CMK (cell line): ENCODE data around the gene FBRSL1.

Experiments used
- DNase-seq: peaks from one replicate; pipeline ENCODE4 v3.0.0-alpha.2; 2010; ENCODE audit warnings: low read depth

The FBRSL1 gene

DNA sequence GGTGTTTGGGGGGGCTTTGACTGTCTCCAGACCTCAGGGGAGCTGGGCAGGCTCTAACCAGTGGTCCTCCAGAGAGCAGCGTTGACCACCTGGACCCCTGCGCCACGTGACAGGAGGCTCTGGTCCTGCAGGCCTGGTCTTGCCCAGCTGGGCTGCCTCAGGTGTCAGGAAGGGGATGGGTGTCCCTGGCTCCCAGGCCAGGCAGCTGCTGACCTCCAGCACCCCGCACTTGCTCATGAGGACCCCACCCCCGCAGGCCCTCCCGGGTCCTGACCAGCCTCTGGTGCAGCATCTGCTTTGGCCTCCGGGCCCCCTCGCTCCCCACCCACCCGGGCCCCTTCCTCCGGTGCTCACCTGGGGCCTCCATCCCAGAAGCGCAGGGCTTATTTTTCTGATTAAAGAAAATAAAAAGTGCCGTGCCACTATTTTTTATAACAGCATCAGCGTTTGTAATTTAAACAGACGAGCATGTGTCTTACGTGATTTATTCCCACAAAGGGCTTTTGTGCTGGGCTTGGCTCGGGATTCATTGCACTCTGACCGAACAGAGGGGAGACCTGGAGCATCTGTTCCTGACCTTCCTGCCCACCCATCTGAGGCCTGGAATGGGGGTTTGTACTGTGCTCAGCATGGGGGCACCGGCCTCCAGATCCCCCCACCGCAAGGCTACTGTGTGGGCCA lies 21.7 kb downstream of the FBRSL1 start:
- DNase-seq = no peak

DNA sequence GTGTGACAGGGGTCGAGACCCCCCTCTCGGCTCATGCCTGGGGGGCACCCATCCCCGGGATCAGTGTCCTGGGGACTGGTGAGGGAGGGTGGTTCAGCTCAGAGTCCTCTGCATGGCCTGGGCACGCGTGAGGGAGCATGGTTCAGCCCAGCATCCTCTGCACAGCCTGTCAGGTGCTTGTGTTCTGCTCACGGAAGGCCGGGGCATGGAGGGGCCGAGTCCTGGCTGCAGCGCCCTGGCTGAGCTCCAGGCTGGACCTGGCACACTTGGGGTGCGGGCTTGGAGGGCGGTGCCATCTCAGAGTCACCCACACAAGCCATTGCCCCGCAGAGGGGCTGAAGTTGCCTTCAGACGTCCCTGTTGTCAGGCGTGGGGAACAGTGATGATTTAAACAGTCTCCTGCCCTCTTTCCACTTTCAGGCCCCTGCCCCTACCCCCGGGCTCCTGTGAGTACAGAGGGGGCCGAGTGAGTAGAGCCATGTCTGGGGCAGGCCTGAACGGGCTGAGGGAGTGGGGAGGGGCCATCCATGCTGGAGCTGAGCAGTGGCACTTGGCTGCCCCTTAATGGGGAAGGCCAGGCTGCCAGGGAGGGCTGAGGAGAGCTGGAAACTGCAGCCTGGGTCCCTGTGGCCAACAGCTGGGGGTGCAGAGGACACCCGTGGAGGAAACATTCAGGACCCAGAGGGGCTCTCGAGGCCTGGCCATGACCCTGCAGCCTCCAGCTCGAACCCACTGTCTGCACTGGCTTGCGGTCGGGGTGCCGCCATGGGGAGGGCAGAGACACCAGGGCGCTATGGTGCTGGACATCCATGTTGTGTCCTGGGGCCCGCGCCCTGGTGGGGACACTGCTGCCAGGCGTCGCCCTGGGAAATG lies 22.5 kb downstream of the FBRSL1 start:
- DNase-seq = no peak

DNA sequence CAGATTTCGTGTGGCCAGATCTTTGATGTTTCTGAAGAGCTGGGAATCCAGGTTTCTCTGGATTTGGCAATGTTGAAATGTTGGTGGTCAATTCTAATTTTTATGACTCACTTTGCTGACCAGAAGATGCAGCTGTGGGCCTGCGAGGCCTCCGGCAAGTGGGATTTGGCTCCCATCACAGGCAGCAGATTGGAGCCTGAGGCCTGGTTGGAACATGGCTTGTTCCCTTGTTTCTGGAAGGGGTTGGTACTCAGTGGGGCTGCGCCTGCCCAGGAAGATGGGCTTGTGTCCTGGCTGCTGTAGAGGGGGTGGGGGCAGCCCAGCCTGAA lies 23.1 kb downstream of the FBRSL1 start:
- DNase-seq = no peak

DNA sequence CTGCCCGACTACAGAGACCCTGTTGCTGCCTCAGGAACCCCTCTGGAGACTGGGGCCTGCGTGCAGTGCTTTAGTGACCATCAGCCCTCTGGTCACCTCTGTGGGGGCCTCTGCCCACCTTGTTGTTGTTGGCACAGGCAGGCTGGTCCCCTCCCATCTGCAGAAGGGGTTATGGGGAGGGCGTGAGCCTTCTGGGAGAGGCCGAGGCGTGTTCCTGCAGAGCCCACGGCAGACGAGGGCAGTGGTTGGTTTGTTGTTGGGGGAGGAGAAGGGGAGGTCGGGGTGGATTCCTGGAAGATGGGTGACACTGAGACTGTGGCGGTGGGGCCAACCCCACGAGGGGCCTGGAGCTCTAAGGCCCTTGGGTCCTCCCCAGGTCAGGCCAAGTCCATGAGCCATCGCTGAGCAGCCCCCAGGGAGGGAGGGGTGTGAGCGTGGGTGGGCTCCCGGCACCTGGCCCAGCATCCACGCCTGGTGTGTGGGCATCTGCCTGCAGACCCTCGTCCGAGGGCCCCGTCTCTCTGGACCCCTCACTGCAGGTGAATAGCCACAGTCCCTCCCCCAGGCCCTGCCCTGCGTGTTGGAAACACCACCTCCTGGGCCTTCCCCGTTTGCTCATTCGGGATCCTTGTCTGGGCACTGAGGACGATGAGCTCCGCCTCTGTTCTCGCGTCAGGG lies 23.6 kb downstream of the FBRSL1 start:
- DNase-seq = no peak

DNA sequence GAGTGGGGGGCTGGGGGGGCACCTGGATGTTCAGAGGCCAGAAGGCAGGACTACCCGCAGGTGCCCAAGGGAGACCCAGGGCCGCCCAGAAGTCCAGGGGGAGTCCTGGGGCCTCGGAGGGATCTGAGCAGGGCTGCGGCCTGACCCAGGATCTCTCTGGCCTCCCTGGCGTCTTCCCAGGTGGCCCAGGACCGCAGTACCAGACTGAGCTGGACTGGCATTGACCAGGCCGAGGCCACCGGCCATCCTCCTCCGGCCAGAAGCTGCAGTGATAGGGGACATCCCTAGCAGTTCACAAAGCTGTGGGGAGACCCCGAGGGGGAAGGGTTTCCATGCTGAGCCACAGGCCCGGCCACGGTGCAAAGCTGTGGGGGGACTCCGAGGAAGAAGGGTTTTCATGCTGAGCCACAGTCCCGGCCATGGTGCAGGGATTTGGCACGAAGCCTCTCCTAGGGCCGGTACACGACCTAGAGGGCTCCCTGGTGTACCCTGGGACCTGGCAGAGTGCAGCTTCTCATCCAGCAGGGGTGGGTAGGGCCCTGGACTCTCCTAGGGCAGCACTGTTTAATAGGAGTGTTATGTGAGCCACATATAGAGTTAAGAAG lies 24.4 kb downstream of the FBRSL1 start:
- DNase-seq = no peak

DNA sequence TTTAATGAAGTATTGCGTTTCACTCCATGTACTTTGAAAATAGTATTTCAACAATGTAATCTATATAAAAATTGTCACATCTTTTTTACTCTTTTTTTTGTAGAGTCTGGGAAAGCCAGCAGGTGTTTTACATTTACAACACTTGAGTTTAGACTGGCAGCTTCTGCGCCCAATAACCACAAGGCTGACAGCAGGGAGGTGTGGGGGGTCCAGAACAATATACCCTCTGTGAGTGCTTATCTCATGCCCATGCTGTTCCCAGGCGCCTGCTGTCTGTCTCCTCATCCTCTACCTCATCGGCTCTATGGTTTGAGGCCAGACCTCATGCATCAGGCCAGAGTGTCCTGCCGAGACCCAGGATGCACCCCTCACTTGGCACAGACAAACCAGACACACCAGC lies 24.9 kb downstream of the FBRSL1 start:
- no peak for DNase-seq

DNA sequence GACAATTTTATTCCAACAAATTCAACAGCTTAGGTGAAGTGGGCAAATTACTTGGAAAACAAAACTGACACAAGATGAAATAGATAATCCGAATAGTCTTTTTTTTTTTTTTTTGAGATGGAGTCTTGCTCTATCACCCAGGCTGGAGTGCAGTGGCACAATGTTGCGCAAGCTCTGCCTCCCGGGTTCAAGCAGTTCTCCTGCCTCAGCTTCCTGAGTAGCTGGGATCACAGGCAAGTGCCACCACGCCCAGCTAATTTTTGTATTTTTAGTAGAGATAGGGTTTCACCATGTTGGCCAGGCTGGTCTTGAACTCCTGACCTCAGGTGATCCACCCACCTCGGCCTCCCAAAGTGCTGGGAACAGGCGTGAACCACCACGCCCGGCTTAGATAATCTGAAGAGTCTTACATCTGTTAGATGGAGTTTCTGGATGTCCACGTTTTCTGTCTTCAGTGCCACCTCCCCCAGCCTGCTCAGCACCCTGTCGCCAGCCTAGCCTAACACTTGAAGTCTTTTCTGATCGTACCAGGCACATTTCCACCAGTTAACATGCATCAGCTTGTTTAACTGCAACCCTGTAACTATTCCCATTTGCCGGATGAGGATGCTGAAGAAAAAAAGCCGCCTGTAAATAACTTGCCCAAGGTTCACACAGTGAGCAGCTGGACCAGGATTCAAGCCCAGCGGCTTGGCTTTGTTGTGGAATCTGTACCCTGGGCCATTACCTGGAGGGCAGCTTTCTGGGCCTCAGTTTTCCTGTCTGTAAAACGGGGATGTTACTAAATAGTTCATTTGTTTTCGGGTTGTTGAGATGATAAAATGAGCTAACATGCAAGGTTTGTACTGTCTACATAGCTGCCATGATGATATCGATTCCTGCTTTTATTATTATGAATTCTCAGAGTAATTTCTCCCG lies 26.4 kb downstream of the FBRSL1 start:
- no peak for DNase-seq

DNA sequence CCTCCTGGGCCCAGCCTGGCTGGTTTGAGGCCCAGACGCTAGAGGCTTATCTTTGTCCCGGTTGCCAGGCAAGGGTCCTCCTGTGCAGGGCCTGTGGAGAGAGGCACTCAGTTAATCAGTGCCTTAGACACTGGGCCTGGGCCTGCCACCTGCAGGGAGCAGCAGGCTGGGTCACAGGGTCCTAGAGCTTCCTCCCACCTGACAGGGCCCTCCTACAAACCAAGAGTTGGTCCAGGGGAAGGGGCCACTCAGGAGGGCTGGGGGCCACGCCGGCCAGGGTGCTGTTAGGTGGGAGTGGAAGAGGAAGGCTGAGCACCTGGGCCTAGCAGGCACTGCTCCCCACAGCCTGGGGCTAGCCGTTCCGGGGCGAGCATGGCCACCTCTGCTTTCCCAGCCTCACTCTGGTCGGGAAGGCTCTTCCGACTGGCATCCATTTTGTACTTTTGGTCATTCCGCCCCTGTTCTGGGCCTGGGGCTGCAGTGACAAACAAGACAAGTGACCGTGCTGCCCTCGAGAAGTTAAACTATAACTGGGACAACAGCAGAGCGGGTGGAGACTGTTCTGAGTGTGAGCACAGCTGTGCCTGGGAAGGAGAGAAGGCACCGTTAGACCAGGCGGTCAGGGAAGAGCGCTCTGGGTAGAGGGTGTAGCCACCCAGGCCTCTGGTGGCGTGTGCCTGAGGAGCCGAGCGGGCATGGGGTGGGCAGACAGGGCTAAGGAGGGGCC lies 27.2 kb downstream of the FBRSL1 start:
- no peak for DNase-seq

DNA sequence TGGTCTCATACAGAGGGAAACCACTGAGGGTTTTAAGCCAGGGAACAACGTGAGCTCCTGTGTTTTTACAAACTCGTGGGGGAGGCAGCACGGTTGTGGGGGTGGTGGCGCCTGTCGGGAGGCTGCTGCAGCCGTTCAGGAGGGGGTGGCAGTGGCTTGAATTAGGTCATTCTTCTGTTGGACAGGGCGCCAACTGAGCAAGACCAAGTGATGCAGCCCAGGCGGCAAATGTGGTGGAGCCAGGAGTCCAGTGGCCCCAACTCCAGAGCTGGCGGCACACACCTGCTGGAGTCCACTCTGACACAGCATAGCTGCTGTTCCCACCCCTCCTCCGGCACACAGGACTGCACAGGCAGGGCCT lies 27.8 kb downstream of the FBRSL1 start:
- DNase-seq = no peak

DNA sequence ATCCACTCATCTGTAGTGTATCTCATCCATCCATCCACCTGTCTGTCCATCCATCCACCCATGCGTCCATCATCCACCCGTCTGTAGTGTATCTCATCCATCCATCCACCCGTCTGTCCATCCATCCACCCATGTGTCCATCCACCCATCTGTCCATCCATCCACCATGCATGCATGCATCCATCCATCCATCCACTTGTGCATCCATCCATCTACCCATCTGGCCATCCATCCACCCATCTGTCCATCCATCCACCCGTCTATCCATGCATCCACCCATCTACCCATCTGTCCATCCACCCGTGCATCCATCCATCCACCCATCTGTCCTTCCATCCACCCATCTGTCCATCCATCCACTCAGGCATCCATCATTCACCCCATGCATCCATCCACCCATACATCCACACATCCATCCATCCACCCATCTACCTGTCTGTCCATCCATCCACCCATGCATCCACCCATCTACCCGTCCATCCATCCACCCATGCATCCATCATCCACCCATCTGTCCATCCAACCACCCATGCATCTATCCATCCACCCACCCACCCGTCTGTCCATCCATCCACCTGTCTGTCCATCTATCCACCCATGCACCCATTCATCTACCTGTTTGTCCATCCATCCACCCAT lies 28.5 kb downstream of the FBRSL1 start:
- no peak for DNase-seq

DNA sequence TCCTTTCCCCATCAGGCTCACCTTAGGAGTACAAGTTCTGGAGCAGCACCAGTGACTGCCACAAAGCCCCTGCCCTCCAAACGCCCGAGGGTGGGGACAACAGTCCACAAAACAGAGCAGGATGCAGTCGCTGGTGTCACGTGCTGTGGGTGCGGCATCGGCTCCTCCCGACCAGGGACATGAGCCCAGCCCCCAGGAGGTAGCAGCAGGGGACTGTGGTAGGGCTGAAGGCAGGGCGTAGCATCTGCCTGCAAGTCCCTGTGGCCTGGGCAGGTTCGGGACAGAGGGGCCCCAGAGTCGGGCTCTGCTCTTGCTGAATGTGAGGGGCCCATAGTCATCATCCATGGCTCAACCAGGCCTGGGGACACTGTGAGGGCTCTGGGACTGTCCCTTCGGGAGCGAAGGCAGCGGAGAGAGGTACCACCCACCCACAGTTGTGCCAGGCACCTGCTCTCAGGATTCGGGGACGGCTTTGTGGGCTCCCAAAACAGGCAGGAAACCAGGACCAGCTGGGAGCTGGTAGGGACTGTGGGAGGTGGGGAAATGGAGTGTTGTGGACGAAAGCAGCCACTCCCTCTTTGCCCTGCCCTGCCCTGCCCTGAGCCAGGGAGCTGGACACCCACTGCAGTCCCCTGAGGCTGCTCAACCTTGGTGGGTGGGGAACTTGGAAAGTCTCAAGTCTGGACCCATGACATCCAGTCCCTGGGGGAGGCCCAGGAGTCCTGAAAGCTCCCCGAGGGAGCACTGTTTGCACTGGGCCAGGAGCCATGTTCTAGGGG lies 30.7 kb downstream of the FBRSL1 start:
- DNase-seq = no peak

DNA sequence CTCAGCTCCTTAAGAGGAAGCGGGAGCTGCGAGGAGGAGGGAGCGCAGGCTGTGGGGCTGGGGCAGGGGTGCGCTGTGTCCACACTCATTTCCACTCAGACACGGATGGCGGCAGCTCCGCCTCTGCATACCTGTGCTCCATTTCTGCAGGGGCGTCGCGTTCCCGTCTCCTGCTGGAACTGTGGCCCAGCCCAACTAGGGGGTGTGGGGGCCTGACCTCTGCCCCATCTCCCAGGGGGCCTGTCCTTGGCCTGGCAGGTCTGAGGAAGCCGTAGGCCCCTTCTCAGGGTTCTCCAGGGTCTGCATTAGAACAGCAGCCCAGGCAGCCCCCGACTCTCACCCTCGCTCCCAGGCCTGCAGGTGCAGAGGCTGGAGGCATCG lies 31.2 kb downstream of the FBRSL1 start:
- no peak for DNase-seq

DNA sequence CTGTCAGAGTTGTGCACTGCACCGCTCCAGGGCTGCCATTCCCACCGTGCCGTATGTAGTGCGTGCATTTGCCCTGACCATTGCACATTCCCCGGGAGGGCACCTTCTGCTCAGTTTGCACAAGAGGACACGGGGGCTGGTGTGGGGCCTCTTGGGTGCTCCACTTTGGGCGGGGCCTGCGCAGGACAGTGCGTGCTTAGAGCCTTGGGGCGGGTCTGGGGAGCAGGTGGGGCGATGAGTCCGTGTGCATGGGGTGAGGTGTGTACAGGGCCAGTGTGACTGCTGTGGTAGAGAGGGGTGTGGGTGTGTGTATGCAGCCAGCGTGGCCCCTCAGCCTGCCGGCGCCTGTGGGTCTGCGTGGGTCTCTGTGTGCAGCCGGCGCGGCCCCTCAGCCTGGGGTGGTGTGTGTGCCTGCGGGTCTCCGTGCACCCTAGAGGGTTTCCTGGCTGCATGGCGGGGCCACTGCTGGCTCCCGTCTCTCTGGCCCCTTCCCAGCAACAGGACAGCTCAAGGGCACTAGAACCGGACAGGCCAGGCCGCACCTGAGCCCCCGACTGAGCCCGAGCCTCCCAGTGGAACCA lies 31.9 kb downstream of the FBRSL1 start:
- no peak for DNase-seq

DNA sequence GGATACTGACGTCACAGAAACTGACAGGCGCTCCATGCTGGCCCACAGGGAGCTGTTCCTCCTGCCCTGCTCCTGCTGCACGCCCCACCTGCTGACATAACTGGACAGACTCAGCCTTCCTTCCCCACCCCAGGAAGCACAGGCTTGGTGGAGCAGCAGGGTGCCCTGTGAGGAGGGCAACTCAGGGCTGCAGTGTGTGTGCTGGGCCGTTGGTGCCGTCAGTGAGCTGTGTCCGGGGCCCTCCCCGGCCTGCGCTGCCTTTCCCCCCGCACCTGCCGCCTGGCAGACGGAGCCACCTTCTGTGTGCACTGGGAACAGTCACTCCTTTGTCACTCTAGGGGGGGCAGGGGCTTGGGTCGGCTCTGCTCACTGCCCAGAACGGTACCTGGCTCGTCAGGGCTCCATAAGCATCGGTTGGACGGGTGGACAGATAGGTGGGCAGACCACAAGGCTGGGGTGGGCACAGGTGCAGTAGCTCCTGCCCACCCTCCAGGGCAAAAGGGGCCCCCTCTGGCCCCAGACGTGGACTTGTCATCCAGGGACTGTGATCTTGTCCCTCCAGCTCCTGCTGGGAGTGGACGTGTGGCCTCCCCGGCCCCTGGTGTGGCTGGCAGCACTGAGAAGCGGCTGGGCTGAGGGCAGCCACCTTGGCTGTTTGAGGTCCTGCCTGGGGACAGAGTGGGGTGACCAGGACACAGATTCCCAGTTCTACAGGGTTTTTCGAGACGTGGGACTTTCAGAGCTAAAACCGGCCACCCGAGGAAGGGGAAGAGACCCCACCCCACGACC lies 32.8 kb downstream of the FBRSL1 start:
- DNase-seq = no peak

DNA sequence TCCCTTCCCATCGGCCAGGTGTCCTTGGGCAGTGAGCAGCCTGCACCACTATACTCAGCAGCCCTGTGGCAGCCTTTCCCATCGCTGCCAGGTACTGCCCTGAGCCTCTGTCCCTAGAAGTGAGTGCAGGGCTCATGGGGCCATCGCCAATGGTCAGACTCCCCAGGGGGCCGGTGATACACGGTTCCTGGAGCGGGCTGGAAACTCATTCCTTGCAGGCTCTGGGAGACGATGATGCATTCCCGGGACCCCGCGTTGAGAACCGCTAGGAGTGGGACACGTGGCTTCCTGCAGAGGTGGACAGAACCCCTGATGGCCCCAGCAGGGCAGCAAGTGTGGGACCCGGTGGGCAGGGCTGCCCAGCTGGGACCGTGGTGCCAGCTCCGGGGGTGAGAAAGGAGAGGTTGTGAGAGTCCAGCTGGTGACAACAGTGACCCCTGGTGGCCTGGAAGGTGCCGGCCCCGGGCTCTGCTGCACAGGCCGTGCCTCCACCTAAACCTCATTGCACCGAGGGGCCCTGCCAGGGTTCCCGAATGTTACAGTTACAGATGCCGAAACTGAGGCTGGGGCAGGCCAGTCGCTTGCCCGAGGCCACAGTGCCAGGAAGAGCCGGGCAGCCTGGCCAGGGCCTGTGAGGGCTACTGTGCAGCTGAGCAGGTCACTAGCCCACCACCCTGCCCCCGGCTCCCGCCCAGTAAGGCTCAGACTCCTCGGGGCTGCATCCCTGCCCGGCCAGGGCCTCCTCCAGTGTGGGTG lies 33.8 kb downstream of the FBRSL1 start:
- peak; percentile 43 for DNase-seq

DNA sequence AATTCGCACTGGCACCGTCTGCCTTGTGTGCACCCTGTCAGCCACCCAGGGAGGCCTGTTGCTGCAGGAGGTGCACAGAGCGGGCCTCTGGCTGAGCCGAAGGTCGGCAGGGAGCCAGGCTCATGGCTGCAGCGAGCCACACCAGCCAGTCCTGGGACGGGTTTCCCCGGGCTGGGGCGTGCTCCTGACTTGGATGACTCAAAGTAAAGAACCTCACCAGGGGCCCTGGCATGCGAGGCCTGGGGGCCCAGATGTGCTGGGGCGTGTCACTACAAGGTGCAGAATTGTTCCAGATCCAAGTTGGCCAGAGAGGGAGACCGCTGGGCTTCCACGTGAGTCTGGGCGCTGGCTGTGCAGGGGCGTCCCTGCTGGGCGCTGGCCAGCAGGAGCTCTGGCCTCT lies 34.5 kb downstream of the FBRSL1 start:
- no peak for DNase-seq

DNA sequence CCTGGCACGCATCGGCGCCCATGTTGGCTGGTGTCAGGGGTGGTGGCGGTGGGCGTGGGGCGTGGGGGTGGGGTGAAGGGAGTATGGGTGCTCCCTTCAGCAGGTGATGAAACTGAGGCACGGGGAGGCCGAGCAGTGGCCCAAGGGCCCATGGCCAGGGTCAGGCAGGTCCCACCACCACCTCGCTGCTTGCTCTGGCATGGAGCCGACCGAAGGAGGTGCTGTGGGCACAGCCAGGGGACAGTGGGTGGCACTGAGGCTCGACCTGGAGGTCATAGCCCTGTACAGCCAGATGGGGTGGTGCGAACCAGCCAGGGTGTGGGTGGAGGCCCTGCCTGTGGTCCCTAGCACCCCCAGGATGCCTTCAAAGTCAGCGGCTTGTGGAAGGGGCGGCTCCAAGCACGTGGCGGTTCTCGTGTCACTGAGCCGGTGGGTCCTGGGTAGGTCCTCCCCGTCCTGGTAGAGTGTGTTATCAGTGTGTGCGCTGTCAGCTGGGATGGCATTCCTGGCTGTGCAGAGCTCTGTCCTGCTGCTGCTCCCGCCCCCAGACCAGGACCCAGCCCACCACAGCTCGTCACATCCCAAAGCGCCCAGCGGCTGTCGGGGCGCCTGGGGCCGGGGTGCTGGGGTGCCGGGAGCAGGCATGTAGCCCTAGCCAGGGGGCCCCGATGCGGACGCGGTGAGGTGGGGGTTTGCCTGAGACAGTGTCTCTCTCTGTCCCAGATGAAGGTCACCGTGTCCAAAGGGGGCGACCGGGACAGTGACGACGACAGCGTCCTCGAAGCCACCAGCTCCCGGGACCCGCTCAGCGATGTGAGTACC lies 35.3 kb downstream of the FBRSL1 start:
- DNase-seq = no peak
